Psoas muscle (tissue), 8 donors: ENCODE results near the gene INAVA. TPM values are rescaled to one million over a fixed set of nuclear protein-coding genes. Genes with fewer than 3 reads are reported as not detected.

Experiments
- ATAC-seq, 4 donors: fragments of 200-7000 bp; cut with Tn5 transposase; one replicate each; pipeline ENCODE4 v1.9.1; 2020; ENCODE audit warnings: moderate library complexity in 3 of 4, mild to moderate bottlenecking in 2 of 4
- DNase-seq, 2 donors: peaks; one replicate each; pipeline ENCODE4 v3.0.0-alpha.2; 2020
- H3K27ac ChIP-seq: fragments of 200-600 bp; one replicate; pipeline ENCODE4 v1.8.0; 2022
- H3K27me3 ChIP-seq, 3 donors: fragments of 200-600 bp in 1 of 3; one replicate each; pipeline versions ENCODE4 v1.6.1 to v1.8.0; 2013 to 2022; ENCODE audit warnings: low read length in 2 of 3, mild to moderate bottlenecking in 2 of 3, moderate library complexity in 1 of 3; ENCODE audit not compliant: insufficient read depth in 3 of 3
- H3K36me3 ChIP-seq, 2 donors: fragments of 200-600 bp in 1 of 2; one replicate each; pipeline versions ENCODE4 v1.6.1 to v1.8.0; 2013 to 2022; ENCODE audit warnings: low read depth in 1 of 2, mild to moderate bottlenecking in 1 of 2, moderate library complexity in 1 of 2; ENCODE audit not compliant: insufficient read depth in 1 of 2
- H3K4me1 ChIP-seq: fragments of 200-600 bp; one replicate; pipeline ENCODE4 v1.8.0; 2022
- H3K4me3 ChIP-seq: fragments of 200-600 bp; one replicate; pipeline ENCODE4 v1.8.0; 2022; ENCODE audit warnings: mild to moderate bottlenecking
- H3K9me3 ChIP-seq: fragments of 200-600 bp; one replicate; pipeline ENCODE4 v1.8.0; 2022
- CTCF ChIP-seq: fragments of 200-600 bp; IDR thresholded peaks from one replicate; pipeline ENCODE4 v1.8.0; 2022; ENCODE audit warnings: antibody characterized with exemption
- WGBS, 3 donors: extraction: QIAGEN DNeasy Blood & Tissue Kit; methylation state at CpG; one replicate each; pipeline versions ENCODE4 v1.1.6 to v1.1.7; 2013; 5-methylcytosine and 5-hydroxymethylcytosine counted together
- intact Hi-C, 2 donors: fragments of 100-400 bp; cut with DNase I; formaldehyde crosslinking; loops; one replicate each; pipeline versions ENCODE4 v1.11.0 to v1.14.2; 2022
- polyA plus RNA-seq, 3 donors: library from polyadenylated mRNA; stranded (reverse); fragments of 200-250 nt; gene quantifications; one replicate each; pipeline ENCODE4 v1.2.3, GENCODE V29; 2013
- total RNA-seq, 4 donors: library from RNA; stranded (reverse); fragmentation: NEBNext Ultra II Directional in 2 of 4; extraction: Animal tissue kit (Norgen Biotek cat#: 25700) in 2 of 4; gene quantifications; one replicate each; pipeline versions ENCODE4 v1.2.1 to v1.2.4, GENCODE V29; 2021 to 2023
- donor health status: healthy with polysubstance abuse.
- donor health status: DM: no; HTN: no; CAD: no; lungs with moderate emphysema.
- donor health status: Bipolar disorder and iron deficiency.
- donor health status: healthy.
- donor health status: DM: yes; HTN: yes; CAD: no.
- donor health status: DM: no; HTN: no; CAD: no.
- donor health status: DM: no; HTN: no; CAD: no.
- donor health status: DM: yes; HTN: yes; CAD: no.

INAVA gene
- total and polyA plus RNA-seq, 7 donors, result 0.04 TPM; not detected in 6

- Histone ChIP-seq H3K4me1 (no peaks in the 10 kb centered on the region), H3K4me3 (no peak overlapping the region), H3K27me3 (no peaks in the 10 kb centered on the region), H3K27ac (no peak overlapping the region), H3K36me3 (no peaks in the 10 kb centered on the region), H3K9me3 (no peaks in the 10 kb centered on the region)
- DNase-seq (no peak), ATAC-seq (no peak)
- 80 to 92% (median 84%) methylated on average over 9 of the region's 9 CpGs for WGBS, 3 donors
- intact Hi-C loops, result no loop called here
- TF ChIP-seq CTCF, result no peak
Measured at GRCh38 chr1:200921571-200922110, 26.9 kb downstream of the INAVA start.

GRCh38 chr1:200922406-200922805 lies 27.7 kb downstream of the INAVA start:
- Histone ChIP-seq H3K27me3 (no peaks in the 10 kb centered on the region), H3K9me3 (no peaks in the 10 kb centered on the region), H3K27ac (no peak overlapping the region), H3K4me1 (no peaks in the 10 kb centered on the region), H3K36me3 (no peaks in the 10 kb centered on the region), H3K4me3 (no peak overlapping the region)
- TF ChIP-seq CTCF, result no peak
- 78 to 86% (median 80%) methylated on average over 2 of the region's 2 CpGs for WGBS, 3 donors
- intact Hi-C loops, result no loop called here
- DNase-seq, result no peak
- ATAC-seq, result no peak

GRCh38 chr1:200923601-200924000 lies 28.9 kb downstream of the INAVA start:
- H3K27me3 ChIP-seq, result no peaks in the 10 kb centered on the region
- DNase-seq (no peak), ATAC-seq (no peak)
- intact Hi-C loops, result no loop called here
- no peaks in the 10 kb centered on the region for H3K4me1 ChIP-seq
- no peak overlapping the region for H3K4me3 ChIP-seq
- H3K9me3 ChIP-seq, result no peaks in the 10 kb centered on the region
- no peak for TF ChIP-seq CTCF
- WGBS, 3 donors, result 45 to 86% (median 63%) methylated on average over 1 of the region's 1 CpG
- no peaks in the 10 kb centered on the region for H3K36me3 ChIP-seq
- no peak overlapping the region for H3K27ac ChIP-seq

- intact Hi-C loops, result no loop called here
- ATAC-seq (no peak), DNase-seq (no peak)
- Histone ChIP-seq H3K27ac (no peak overlapping the region), H3K27me3 (no peaks in the 10 kb centered on the region), H3K36me3 (no peaks in the 10 kb centered on the region), H3K4me3 (no peak overlapping the region), H3K4me1 (no peaks in the 10 kb centered on the region), H3K9me3 (no peaks in the 10 kb centered on the region)
- 78 to 89% (median 81%) methylated on average over 4 of the region's 4 CpGs for WGBS, 3 donors
- TF ChIP-seq CTCF, result no peak
Measured at GRCh38 chr1:200925831-200926230, 31.1 kb downstream of the INAVA start.
